ENCODE measurements around the gene SH3BGRL3. TPM values are rescaled to one million over a fixed set of nuclear protein-coding genes. Genes with fewer than 3 reads are reported as not detected.

The SH3BGRL3 gene
- total RNA-seq, 1 donor = 59.2 TPM

GRCh38 chr1:26268290-26269197, 11.3 kb upstream of the SH3BGRL3 start:
- Histone ChIP-seq H3K4me1 (ENCODE audit: insufficient read depth, low read length) (no peaks in the 10 kb centered on the region), H3K9me3 (ENCODE audit: low read depth, low read length) (peaks cover 4% of the 10 kb centered on the region), H3K4me3 (ENCODE audit: low read length) (no peak overlapping the region), H3K27me3 (ENCODE audit: insufficient read depth, low read length) (no peaks in the 10 kb centered on the region)

GRCh38 chr1:26269198-26269550, 10.7 kb upstream of the SH3BGRL3 start:
- peaks cover 3% of the 10 kb centered on the region for H3K4me1 ChIP-seq (ENCODE audit: insufficient read depth, low read length)
- peaks cover 4% of the 10 kb centered on the region for H3K9me3 ChIP-seq (ENCODE audit: low read depth, low read length)
- no peak overlapping the region for H3K4me3 ChIP-seq (ENCODE audit: low read length)
- no peaks in the 10 kb centered on the region for H3K27me3 ChIP-seq (ENCODE audit: insufficient read depth, low read length)

GRCh38 chr1:26274801-26275425, 5.0 kb upstream of the SH3BGRL3 start:
- H3K4me3 ChIP-seq (ENCODE audit: low read length) = no peak overlapping the region
- H3K27me3 ChIP-seq (ENCODE audit: insufficient read depth, low read length) = no peaks in the 10 kb centered on the region
- peaks cover 58% of the 10 kb centered on the region for H3K4me1 ChIP-seq (ENCODE audit: insufficient read depth, low read length)
- no peaks in the 10 kb centered on the region for H3K9me3 ChIP-seq (ENCODE audit: low read depth, low read length)

DNA sequence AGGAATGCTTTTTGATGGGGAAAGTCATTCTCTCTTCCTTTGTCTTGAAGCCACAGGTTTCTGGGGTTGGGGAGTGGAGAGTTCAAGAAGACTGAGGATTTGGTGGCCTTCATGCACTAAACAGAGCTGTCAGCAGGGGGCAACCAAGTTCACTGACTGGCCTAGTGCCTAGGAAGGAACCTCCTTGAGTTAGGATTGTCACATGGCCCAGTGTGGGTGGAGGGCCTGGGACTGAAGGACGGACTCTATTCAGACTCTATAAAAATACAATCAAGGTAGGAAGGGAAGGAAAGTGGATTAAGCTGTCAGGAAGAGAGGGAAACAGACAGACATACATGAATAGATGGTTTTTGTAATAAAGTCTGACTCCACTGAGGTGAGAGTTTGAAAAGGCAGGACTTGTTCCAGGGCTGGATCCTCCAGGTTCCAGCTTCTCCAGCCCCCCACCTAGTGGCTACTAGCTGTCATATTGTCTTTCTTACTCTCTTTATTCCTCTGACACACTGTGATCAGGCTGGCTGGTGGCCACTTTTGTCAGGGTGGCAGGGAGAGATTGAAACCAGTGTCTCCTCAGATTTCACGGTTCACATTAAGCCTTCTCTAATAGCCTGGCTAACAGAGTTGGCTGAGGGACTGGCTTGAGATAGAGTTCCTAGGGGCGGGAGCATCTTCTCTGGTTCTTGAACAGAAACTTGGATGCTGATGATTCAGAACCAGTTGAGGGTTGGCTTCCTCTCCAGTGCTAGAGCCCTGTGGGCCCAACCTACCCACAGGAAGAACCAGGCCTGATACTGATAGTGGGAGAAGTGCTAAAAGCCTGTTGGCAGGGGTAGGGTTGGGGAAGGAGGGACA, 4.1 kb upstream of the SH3BGRL3 start:
- H3K27me3 ChIP-seq (ENCODE audit: insufficient read depth, low read length) = no peaks in the 10 kb centered on the region
- H3K4me3 ChIP-seq (ENCODE audit: low read length) = no peak overlapping the region
- H3K9me3 ChIP-seq (ENCODE audit: low read depth, low read length) = no peaks in the 10 kb centered on the region
- peaks cover 62% of the 10 kb centered on the region for H3K4me1 ChIP-seq (ENCODE audit: insufficient read depth, low read length)

DNA sequence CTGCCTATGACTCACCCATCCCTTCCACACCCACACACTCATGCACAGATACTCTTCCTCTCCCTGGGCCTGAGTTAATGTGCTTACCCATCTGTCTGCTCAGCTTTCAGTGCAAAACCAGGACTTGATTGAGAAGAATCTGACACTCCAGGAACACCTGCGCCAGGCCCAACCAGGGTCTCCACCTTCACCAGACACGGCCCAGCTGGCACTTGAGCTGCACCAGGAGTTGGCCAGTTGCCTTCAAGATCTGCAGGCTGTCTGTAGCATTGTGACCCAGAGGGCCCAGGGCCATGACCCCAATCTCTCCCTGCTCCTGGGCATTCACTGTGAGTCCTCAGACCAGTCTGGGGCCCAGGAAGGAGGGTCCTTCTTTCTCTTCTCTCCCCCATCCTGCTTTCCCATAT, 3.5 kb upstream of the SH3BGRL3 start:
- H3K4me1 ChIP-seq (ENCODE audit: insufficient read depth, low read length) = peaks cover 69% of the 10 kb centered on the region
- no peaks in the 10 kb centered on the region for H3K27me3 ChIP-seq (ENCODE audit: insufficient read depth, low read length)
- H3K9me3 ChIP-seq (ENCODE audit: low read depth, low read length) = no peaks in the 10 kb centered on the region
- no peak overlapping the region for H3K4me3 ChIP-seq (ENCODE audit: low read length)

DNA sequence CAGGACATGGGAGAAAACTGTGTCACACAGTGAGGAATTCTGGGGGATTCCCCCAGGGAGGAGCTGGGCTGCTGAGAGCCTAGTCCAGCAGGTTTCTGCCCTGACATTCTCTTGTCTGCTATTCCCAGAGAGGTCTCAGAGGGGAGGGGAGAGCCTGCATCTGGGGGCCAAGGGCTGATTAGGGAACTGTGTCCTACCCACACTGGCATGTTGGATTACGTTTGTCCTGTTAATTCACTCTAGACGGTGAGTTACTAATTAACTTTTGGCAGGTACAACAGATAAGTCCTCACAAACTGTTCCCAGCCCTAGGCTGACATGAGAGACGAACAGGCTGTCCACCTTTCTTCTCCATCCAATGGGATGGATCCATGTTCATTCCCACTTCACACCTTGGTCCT, 2.6 kb upstream of the SH3BGRL3 start:
- H3K4me3 ChIP-seq (ENCODE audit: low read length) = no peak overlapping the region
- H3K9me3 ChIP-seq (ENCODE audit: low read depth, low read length) = no peaks in the 10 kb centered on the region
- H3K4me1 ChIP-seq (ENCODE audit: insufficient read depth, low read length) = peaks cover 77% of the 10 kb centered on the region
- H3K27me3 ChIP-seq (ENCODE audit: insufficient read depth, low read length) = no peaks in the 10 kb centered on the region

DNA sequence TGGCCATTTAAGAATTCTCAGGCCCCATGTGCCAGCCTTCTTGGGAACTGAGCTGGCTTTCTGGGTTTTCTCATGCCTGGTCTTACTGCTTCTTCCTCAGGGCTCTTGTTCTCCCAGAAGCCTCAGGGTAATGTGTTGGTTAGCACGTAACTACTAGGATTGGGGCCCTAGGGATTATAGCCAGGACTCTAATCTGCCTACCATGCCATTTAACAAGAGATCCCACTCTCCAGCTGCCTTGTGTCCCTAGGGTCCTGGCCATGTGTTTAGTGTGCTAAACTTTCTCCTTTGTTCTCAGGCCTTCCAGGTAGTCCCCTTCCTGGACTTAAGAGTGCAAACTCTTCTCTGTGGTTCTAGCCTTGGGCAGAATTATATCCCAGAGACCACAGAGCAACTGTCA, 2.2 kb upstream of the SH3BGRL3 start:
- H3K4me1 ChIP-seq (ENCODE audit: insufficient read depth, low read length) = peaks cover 82% of the 10 kb centered on the region
- H3K4me3 ChIP-seq (ENCODE audit: low read length) = no peak overlapping the region
- no peaks in the 10 kb centered on the region for H3K9me3 ChIP-seq (ENCODE audit: low read depth, low read length)
- H3K27me3 ChIP-seq (ENCODE audit: insufficient read depth, low read length) = no peaks in the 10 kb centered on the region

- Histone ChIP-seq H3K4me3 (ENCODE audit: low read length) (no peak overlapping the region), H3K4me1 (ENCODE audit: insufficient read depth, low read length) (peaks cover 87% of the 10 kb centered on the region)
Observed at GRCh38 chr1:26278303-26278702, 1.6 kb upstream of the SH3BGRL3 start.

DNA sequence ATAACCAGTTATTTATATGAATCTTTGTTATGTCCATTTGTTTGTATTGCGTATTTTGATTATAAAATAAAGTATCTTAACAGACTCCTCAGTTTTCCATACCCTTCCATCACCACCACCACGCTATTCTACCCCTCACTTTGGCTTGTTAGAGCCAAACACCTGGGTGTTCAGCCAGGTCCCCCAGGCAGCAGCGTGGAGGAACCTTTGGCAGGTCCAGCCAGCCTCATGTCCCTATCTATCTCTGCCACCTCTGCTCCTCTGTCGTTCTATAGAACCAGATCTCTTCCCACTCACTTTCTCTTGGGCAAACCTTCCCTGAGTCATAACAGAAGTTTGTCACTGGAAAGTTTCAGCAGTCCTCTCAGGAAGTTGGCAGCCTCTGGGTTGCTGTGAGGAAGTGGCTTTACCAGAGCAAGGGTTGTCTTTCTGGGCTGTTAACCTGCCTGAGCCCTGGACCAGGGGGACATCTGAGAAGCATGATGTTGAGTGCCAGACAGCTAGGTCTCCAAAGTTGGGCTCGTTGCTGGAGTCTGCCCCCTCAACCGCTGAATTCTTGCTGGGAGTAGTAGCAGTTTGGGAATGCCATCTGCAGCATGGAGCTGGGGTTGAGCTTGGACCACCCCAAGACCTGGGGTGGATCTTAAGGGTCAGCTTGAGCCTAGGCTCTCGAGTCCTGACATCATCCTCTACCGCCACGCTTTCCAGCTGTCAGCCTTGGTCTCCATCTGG, 996 bp upstream of the SH3BGRL3 start:
- H3K4me1 ChIP-seq (ENCODE audit: insufficient read depth, low read length) = peaks cover 93% of the 10 kb centered on the region
- no peaks in the 10 kb centered on the region for H3K9me3 ChIP-seq (ENCODE audit: low read depth, low read length)
- peak overlapping the region; percentile 88 for H3K4me3 ChIP-seq (ENCODE audit: low read length)
- no peaks in the 10 kb centered on the region for H3K27me3 ChIP-seq (ENCODE audit: insufficient read depth, low read length)

More at GRCh38 chr1:26278303-26278702, 1.6 kb upstream of the SH3BGRL3 start:
- Histone ChIP-seq H3K9me3 (ENCODE audit: low read depth, low read length) (no peaks in the 10 kb centered on the region), H3K27me3 (ENCODE audit: insufficient read depth, low read length) (no peaks in the 10 kb centered on the region)

- H3K27me3 ChIP-seq (ENCODE audit: insufficient read depth, low read length) = no peaks in the 10 kb centered on the region
Observed at GRCh38 chr1:26280333-26281042, 602 bp downstream of the SH3BGRL3 start.

DNA sequence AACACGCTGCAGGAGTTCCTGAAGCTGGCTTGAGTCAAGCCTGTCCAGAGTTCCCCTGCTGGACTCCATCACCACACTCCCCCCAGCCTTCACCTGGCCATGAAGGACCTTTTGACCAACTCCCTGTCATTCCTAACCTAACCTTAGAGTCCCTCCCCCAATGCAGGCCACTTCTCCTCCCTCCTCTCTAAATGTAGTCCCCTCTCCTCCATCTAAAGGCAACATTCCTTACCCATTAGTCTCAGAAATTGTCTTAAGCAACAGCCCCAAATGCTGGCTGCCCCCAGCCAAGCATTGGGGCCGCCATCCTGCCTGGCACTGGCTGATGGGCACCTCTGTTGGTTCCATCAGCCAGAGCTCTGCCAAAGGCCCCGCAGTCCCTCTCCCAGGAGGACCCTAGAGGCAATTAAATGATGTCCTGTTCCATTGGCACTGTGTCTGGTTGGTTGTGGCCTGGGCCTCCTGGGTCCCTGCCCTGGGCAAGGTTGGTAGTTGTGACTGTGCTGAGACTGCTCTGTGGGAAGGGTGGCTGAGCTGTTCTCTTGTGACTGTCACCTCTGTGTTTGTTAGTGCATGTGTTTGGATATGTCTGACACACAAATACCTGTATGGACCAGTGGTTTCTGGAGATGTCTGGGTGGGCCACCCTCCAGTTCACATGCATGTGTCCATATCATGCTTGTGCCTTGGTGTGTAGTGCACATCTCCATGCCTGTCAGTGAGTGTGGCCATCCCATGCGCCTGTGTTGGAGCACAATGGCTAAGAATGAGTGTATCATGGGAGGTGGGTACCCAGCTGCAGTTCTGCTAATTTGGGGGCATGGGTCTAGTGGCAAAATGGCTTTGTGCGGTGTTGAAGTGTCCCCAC, 1.4 kb downstream of the SH3BGRL3 start:
- no peaks in the 10 kb centered on the region for H3K9me3 ChIP-seq (ENCODE audit: low read depth, low read length)
- H3K4me3 ChIP-seq (ENCODE audit: low read length) = peak overlapping the region; percentile 88
- peaks cover 93% of the 10 kb centered on the region for H3K4me1 ChIP-seq (ENCODE audit: insufficient read depth, low read length)
- H3K27me3 ChIP-seq (ENCODE audit: insufficient read depth, low read length) = no peaks in the 10 kb centered on the region

More at GRCh38 chr1:26280333-26281042, 602 bp downstream of the SH3BGRL3 start:
- Histone ChIP-seq H3K4me1 (ENCODE audit: insufficient read depth, low read length) (peaks cover 93% of the 10 kb centered on the region), H3K9me3 (ENCODE audit: low read depth, low read length) (no peaks in the 10 kb centered on the region), H3K4me3 (ENCODE audit: low read length) (peak overlapping the region; percentile 88)

DNA sequence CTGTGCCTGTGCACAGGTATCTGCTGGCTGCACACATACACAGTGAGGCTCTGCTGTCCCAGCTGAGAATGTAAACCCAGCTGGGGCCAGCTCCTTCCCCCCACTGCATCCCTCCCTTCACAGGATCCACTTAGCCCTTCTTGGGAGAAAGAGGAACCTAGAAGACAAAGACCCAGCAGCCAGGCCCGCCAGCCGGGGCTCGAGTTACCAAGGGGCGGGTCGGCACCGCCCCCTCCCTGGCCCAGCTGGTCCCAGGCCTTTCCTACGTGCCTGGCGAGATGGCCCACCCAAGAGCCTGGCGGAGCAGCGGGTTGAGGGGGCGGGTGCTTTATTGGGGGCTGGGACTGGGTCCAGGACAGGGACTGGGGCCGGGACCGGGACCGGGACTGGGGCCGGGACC, 2.1 kb downstream of the SH3BGRL3 start:
- Histone ChIP-seq H3K4me3 (ENCODE audit: low read length) (no peak overlapping the region), H3K4me1 (ENCODE audit: insufficient read depth, low read length) (peaks cover 93% of the 10 kb centered on the region), H3K27me3 (ENCODE audit: insufficient read depth, low read length) (no peaks in the 10 kb centered on the region)

DNA sequence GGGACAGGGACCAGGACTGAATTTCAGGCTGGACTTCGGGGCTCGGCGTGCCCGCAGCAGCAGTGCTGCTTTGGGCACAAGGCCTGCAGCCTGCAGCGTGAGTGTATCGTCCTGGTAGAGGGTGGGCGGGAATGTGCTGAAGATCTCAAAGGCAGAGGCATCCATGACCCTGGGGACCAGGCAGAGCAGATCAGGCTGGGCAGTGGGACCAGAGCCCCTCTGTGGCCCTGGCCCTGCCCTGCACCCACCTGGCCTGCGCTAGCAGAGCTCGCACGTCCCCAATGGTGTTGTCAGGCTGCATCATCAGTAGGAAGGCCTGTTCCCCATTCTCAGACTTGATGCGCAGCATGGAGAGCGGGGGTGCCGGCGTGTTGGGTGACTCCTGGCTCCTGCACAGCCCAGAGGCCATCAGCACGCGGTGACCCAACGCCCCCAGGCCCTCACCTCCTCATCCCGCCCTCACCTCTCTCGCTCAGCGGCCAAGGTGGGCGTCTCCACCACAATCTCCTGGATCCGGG, 2.6 kb downstream of the SH3BGRL3 start:
- Histone ChIP-seq H3K27me3 (ENCODE audit: insufficient read depth, low read length) (no peaks in the 10 kb centered on the region), H3K4me1 (ENCODE audit: insufficient read depth, low read length) (peaks cover 93% of the 10 kb centered on the region), H3K9me3 (ENCODE audit: low read depth, low read length) (no peaks in the 10 kb centered on the region), H3K4me3 (ENCODE audit: low read length) (no peak overlapping the region)

More for the DNA sequence above, 2.1 kb downstream of the SH3BGRL3 start:
- no peaks in the 10 kb centered on the region for H3K9me3 ChIP-seq (ENCODE audit: low read depth, low read length)
